WI38 (cell line): ENCODE data around the gene PVALB.

Experiments
- H3K4me3 ChIP-seq: 2 replicates; pipeline ENCODE4 v1.5.1; 2011; ENCODE audit warnings: low read depth, mild to moderate bottlenecking, control low read depth, low read length
- CTCF ChIP-seq: IDR thresholded peaks from 2 replicates; pipeline ENCODE4 v1.5.1; 2012; ENCODE audit warnings: low read depth, mild to moderate bottlenecking, control low read depth, low read length

PVALB gene

GRCh38 chr22:36860821-36861659 lies 44.2 kb upstream of the PVALB start, which contains the start of gene NCF4:
TSS of gene NCF4 (plus strand) at chr22:36861006. CDS start at chr22:36861172, 166 bp downstream.
- TF ChIP-seq CTCF = no peak
- H3K4me3 ChIP-seq = no peak within 1 kb of the TSS

- no peak for TF ChIP-seq CTCF
- H3K4me3 ChIP-seq = no peak overlapping the region
Observed at GRCh38 chr22:36860438-36860820, 43.6 kb upstream of the PVALB start.

GRCh38 chr22:36860017-36860416 lies 43.2 kb upstream of the PVALB start:
- no peak overlapping the region for H3K4me3 ChIP-seq
- no peak for TF ChIP-seq CTCF

GRCh38 chr22:36858966-36859365 lies 42.1 kb upstream of the PVALB start:
- TF ChIP-seq CTCF = no peak
- no peak overlapping the region for H3K4me3 ChIP-seq

GRCh38 chr22:36858156-36858555 lies 41.3 kb upstream of the PVALB start:
- no peak overlapping the region for H3K4me3 ChIP-seq
- no peak for TF ChIP-seq CTCF

- TF ChIP-seq CTCF = no peak
Observed at GRCh38 chr22:36856792-36857135, 39.9 kb upstream of the PVALB start.

GRCh38 chr22:36856121-36856791 lies 39.4 kb upstream of the PVALB start:
- no peak overlapping the region for H3K4me3 ChIP-seq
- peak; percentile 100 for TF ChIP-seq CTCF

More at GRCh38 chr22:36856792-36857135, 39.9 kb upstream of the PVALB start:
- no peak overlapping the region for H3K4me3 ChIP-seq
